BE2C (cell line): ENCODE measurements around the gene ATP5PB.

Experiments used
- DNase-seq: peaks from one replicate; pipeline ENCODE4 v3.0.0-alpha.2; 2020
- H3K27me3 ChIP-seq: fragments of 250-450 bp; sonication (Bioruptor Pico); 2 replicates; pipeline ENCODE4 v1.5.1; 2020; ENCODE audit warnings: mild to moderate bottlenecking
- H3K36me3 ChIP-seq: fragments of 250-450 bp; sonication (Bioruptor Pico); 2 replicates; pipeline ENCODE4 v1.5.1; 2020; ENCODE audit warnings: mild to moderate bottlenecking
- H3K4me1 ChIP-seq: fragments of 250-450 bp; sonication (Bioruptor Pico); 2 replicates; pipeline ENCODE4 v1.5.1; 2020
- H3K4me3 ChIP-seq: 2 replicates; pipeline ENCODE4 v1.5.1; 2011; ENCODE audit warnings: low read depth, low read length
- H3K9me3 ChIP-seq: fragments of 250-450 bp; sonication (Bioruptor Pico); 2 replicates; pipeline ENCODE4 v1.5.1; 2020
- TF ChIP-seq, protein P1 (sequence below): IDR thresholded peaks from 2 replicates; pipeline ENCODE4 v1.5.1; 2012; ENCODE audit warnings: mild to moderate bottlenecking, low read depth, low read length

The ATP5PB gene

DNA sequence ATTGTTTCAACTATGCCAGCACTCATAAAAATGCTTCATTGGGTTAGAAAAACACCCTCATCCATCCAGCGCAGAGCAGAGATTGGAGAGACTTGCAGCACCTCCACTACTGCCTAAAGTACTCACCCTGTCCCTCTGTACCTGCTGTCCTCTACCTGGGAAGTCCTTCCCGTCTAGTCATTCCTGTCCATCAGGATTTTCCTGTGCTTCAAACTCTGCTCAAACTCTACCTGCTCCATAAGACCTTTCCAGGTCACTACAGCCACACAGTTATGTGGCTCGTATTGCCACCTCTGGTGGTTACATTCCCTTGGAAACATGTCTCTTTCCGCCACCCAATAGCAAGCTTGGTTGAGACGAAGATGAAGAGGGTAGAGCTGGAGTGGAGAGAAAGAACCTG is 28.9 kb upstream of the ATP5PB start:
- H3K36me3 ChIP-seq: no peaks in the 10 kb centered on the region
- no peak for DNase-seq
- no peak overlapping the region for H3K4me3 ChIP-seq
- TF ChIP-seq, protein P1, sequence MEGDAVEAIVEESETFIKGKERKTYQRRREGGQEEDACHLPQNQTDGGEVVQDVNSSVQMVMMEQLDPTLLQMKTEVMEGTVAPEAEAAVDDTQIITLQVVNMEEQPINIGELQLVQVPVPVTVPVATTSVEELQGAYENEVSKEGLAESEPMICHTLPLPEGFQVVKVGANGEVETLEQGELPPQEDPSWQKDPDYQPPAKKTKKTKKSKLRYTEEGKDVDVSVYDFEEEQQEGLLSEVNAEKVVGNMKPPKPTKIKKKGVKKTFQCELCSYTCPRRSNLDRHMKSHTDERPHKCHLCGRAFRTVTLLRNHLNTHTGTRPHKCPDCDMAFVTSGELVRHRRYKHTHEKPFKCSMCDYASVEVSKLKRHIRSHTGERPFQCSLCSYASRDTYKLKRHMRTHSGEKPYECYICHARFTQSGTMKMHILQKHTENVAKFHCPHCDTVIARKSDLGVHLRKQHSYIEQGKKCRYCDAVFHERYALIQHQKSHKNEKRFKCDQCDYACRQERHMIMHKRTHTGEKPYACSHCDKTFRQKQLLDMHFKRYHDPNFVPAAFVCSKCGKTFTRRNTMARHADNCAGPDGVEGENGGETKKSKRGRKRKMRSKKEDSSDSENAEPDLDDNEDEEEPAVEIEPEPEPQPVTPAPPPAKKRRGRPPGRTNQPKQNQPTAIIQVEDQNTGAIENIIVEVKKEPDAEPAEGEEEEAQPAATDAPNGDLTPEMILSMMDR: no peak
- no peaks in the 10 kb centered on the region for H3K9me3 ChIP-seq
- H3K27me3 ChIP-seq: no peaks in the 10 kb centered on the region
- H3K4me1 ChIP-seq: no peaks in the 10 kb centered on the region

DNA sequence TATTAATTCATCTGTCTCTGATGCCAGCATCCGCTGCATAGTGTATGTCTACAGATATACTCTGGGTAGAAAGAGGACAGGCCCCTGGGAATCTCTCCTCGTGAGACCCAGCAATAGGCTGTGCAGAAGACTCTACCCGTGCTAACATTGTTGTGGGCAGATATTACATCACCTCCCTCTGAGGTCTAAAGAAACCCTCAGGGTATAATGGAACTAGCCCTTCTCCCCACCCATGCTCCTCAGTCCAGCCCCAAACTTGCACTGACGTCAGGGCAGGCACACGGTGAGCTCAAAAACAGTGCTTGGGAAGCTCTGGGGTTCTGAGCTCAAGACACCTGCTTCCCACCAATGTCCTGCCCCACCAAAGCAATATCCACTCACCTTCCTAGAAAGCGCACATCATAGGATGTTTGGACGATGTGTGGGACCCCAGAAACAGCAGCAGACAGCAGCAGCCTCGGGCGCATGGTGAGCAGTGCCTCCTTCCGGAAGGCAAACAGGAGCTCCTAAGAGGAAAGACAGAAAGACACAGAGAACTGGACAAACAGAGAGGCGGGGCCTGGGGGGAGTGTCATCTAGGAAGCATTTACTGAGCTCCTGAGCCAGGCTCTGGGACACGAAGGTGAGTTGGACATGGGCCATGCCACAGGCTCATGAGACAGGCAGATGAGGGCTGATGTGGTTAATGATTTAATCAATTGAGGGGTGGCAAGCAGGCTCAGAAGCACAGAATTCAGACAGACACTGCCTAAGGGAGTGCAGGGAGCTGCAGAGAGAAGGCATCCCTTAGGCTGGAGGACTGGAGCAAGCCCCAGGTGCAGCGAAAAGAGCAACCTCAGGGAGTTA is 26.5 kb upstream of the ATP5PB start:
- no peak for DNase-seq
- no peaks in the 10 kb centered on the region for H3K27me3 ChIP-seq
- no peaks in the 10 kb centered on the region for H3K36me3 ChIP-seq
- no peaks in the 10 kb centered on the region for H3K9me3 ChIP-seq
- no peak overlapping the region for H3K4me3 ChIP-seq
- TF ChIP-seq, protein P1: no peak
- H3K4me1 ChIP-seq: no peaks in the 10 kb centered on the region

DNA sequence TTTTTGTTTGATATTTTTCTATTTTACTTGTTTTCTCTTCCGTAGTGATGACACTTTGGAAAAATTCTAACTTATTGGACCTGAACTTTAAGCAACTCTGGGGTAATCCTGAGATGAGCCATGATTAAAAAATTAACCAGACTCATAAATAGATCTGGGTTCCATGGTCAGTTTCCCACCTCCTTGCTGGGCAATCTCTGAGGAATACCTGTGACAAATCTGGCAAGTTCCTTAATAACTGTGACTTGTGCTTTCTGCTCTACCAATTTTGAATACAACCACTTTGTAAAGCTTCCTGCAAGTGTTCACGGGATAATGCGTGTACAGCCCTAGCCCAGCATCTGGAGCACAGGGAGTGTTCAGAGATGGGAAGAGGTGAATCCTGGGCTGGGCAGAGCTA is 25.0 kb upstream of the ATP5PB start:
- no peaks in the 10 kb centered on the region for H3K4me1 ChIP-seq

DNA sequence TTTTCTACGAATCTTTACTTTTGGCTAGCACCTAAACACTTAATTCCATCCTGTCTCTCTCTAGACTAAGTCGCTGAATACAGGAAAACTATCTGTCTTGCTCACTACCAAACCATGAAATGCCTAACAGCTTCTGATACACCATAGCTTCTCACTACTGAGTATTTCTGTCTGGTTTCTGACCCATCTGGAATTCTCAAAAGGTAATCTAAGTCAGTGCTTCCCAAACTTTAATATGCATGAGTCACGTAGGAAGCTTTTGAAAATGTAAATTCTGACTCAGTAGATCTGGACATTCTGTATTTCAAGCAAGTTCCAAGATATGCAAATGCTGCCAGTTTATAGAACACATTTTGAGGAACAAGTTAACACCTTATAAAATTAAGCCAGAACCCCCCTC is 12.5 kb upstream of the ATP5PB start:
- peaks cover 38% of the 10 kb centered on the region for H3K36me3 ChIP-seq
- TF ChIP-seq, protein P1: no peak

More for the DNA sequence above, 25.0 kb upstream of the ATP5PB start:
- TF ChIP-seq, protein P1: no peak
- DNase-seq: no peak
- Histone ChIP-seq H3K27me3 (no peaks in the 10 kb centered on the region; the same call in 1 of the 2 replicates), H3K9me3 (no peaks in the 10 kb centered on the region), H3K4me3 (no peak overlapping the region), H3K36me3 (no peaks in the 10 kb centered on the region)

DNA sequence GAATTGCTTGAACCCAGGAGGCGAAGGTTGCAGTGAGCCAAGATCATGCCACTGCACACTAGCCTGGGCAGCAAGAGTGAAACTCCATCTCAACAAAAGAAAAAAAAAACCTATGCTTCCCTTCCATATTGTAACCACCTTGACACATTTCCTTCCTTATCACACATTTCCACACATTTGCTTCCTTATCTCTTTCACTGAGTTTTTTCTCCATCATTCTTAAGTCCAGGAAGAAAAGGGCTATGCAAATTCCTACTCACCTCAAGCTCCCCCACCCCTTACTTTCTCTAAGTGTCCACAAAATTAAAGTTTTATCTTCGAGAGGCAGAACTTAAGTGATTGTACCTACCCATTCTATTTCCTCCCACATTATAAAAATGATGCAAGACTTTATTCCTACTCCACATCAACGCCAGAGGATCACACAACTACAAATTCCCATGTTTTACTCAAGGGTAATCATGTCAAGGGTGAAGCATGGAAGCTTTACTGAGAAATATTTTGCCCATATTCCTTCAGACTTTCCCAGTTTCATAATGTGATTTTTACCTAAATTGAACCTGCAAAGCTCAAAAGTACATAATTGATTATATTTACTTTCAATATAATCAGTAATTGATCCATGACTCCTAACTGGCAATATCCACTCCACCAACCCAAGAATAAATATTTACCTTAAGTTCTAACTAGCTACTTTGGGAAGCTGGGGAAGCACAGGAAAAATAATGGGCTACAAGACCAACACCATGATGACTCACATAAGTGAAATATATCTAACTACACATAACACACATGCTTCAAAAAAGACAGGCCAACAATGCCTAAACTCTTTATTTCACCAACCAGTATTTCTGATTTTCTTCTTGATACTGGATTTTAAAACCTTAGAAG is 9.6 kb upstream of the ATP5PB start:
- H3K36me3 ChIP-seq: peaks cover 66% of the 10 kb centered on the region
- DNase-seq: no peak
- no peak overlapping the region for H3K4me3 ChIP-seq
- H3K4me1 ChIP-seq: no peaks in the 10 kb centered on the region
- H3K9me3 ChIP-seq: no peaks in the 10 kb centered on the region
- TF ChIP-seq, protein P1: no peak
- peaks cover 11% of the 10 kb centered on the region for H3K27me3 ChIP-seq

More for the DNA sequence above, 12.5 kb upstream of the ATP5PB start:
- peaks cover 34% of the 10 kb centered on the region for H3K27me3 ChIP-seq
- DNase-seq: no peak
- no peaks in the 10 kb centered on the region for H3K4me1 ChIP-seq
- no peaks in the 10 kb centered on the region for H3K9me3 ChIP-seq
- no peak overlapping the region for H3K4me3 ChIP-seq
